Endothelial cell (in vitro differentiated cells): ENCODE results near the gene KLK13. TPM values are rescaled to one million over a fixed set of nuclear protein-coding genes. Genes with fewer than 3 reads are reported as not detected.

ENCODE experiments used
- DNase-seq: peaks from one replicate; pipeline ENCODE4 v3.0.0; 2021; ENCODE audit warnings: low spot score
- H3K27ac Mint-ChIP-seq: one replicate; pipeline ENCODE4 v1.8.0; 2021; ENCODE audit warnings: mixed read lengths, inconsistent platforms; ENCODE audit not compliant: unreplicated experiment
- H3K27me3 Mint-ChIP-seq: one replicate; pipeline ENCODE4 v1.8.0; 2021; ENCODE audit warnings: mild to moderate bottlenecking, moderate library complexity, mixed read lengths, inconsistent platforms; ENCODE audit not compliant: unreplicated experiment
- H3K36me3 Mint-ChIP-seq: one replicate; pipeline ENCODE4 v1.8.0; 2021; ENCODE audit warnings: mild to moderate bottlenecking, low read depth, mixed read lengths, inconsistent platforms; ENCODE audit not compliant: unreplicated experiment
- H3K4me1 Mint-ChIP-seq: one replicate; pipeline ENCODE4 v1.8.0; 2021; ENCODE audit warnings: mild to moderate bottlenecking, mixed read lengths, inconsistent platforms; ENCODE audit not compliant: unreplicated experiment
- H3K4me3 Mint-ChIP-seq: one replicate; pipeline ENCODE4 v1.8.0; 2021; ENCODE audit warnings: mild to moderate bottlenecking, mixed read lengths, inconsistent platforms; ENCODE audit not compliant: unreplicated experiment
- H3K9me3 Mint-ChIP-seq: one replicate; pipeline ENCODE4 v1.8.0; 2021; ENCODE audit warnings: mixed read lengths, inconsistent platforms; ENCODE audit not compliant: unreplicated experiment
- CTCF ChIP-seq: fragments of 200-600 bp; sonication (generic); IDR thresholded peaks from one replicate; pipeline ENCODE4 v1.5.0; 2021; ENCODE audit warnings: antibody characterized with exemption; ENCODE audit not compliant: unreplicated experiment
- total RNA-seq: library from RNA; stranded (reverse); fragmentation: NEBNext Ultra II Directional; extraction: Animal tissue kit (Norgen Biotek cat#: 25700); gene quantifications from one replicate; pipeline ENCODE4 v1.2.1, GENCODE V29; 2021; ENCODE audit not compliant: unreplicated experiment

The KLK13 gene
- total RNA-seq, 1 donor from 2014 or later: 0.67 TPM

GRCh38 chr19:51108066-51108804, 43.3 kb upstream of the KLK13 start, which contains the start of gene CTU1:
TSS of gene CTU1 (minus strand) at chr19:51108409. CDS start at chr19:51104569, 3,840 bp downstream.
- peak within 1 kb of the TSS; percentile 98 for H3K4me3 Mint-ChIP-seq
- H3K36me3 Mint-ChIP-seq: peaks cover 27% of the 10 kb centered on the region
- no peak for TF ChIP-seq CTCF
- H3K9me3 Mint-ChIP-seq: no peaks in the 10 kb centered on the region
- peaks cover 15% of the 10 kb centered on the region for H3K27me3 Mint-ChIP-seq
- peak; percentile 96 for DNase-seq
- H3K27ac Mint-ChIP-seq: peak within 1 kb of the TSS; percentile 96
- H3K4me1 Mint-ChIP-seq: peaks cover 9% of the 10 kb centered on the region

- Mint-ChIP-seq H3K9me3 (no peaks in the 10 kb centered on the region), H3K27ac (peak overlapping the region; percentile 96), H3K4me1 (peaks cover 9% of the 10 kb centered on the region), H3K27me3 (peaks cover 15% of the 10 kb centered on the region), H3K36me3 (peaks cover 31% of the 10 kb centered on the region), H3K4me3 (peak overlapping the region; percentile 98)
- TF ChIP-seq CTCF: no peak
- peak; percentile 18 for DNase-seq
Measured at GRCh38 chr19:51107406-51108065, 42.6 kb upstream of the KLK13 start.

GRCh38 chr19:51103926-51104341, 39.0 kb upstream of the KLK13 start:
- Mint-ChIP-seq H3K27ac (no peak overlapping the region), H3K4me1 (peaks cover 9% of the 10 kb centered on the region), H3K9me3 (no peaks in the 10 kb centered on the region), H3K4me3 (peak overlapping the region; percentile 67), H3K27me3 (peaks cover 15% of the 10 kb centered on the region), H3K36me3 (peaks cover 34% of the 10 kb centered on the region)
- DNase-seq: no peak
- TF ChIP-seq CTCF: no peak

GRCh38 chr19:51102991-51103390, 38.1 kb upstream of the KLK13 start:
- Mint-ChIP-seq H3K27me3 (peaks cover 11% of the 10 kb centered on the region), H3K9me3 (no peaks in the 10 kb centered on the region), H3K4me1 (peaks cover 7% of the 10 kb centered on the region), H3K36me3 (peaks cover 34% of the 10 kb centered on the region), H3K27ac (no peak overlapping the region), H3K4me3 (peak overlapping the region; percentile 48)
- TF ChIP-seq CTCF: no peak
- no peak for DNase-seq
